NCI-H1694 treated with DMSO at 0.1 percent for 48 hours (cell line): ENCODE data around the gene FUNDC2.

Source experiments
- DNase-seq: peaks from one replicate; lab custom pipeline; 2025; lab: John Stamatoyannopoulos, UW

FUNDC2 gene

GRCh38 chrX:155023907-155024833 lies 2.5 kb upstream of the FUNDC2 start:
- no peak for DNase-seq

- no peak for DNase-seq
Observed at GRCh38 chrX:155026420-155026726, 271 bp upstream of the FUNDC2 start.

- DNase-seq: no peak
Observed at GRCh38 chrX:155027509-155028066, 944 bp downstream of the FUNDC2 start.

- no peak for DNase-seq
Observed at GRCh38 chrX:155028129-155028528, 1.5 kb downstream of the FUNDC2 start.

GRCh38 chrX:155028877-155029291 lies 2.2 kb downstream of the FUNDC2 start:
- DNase-seq: no peak

GRCh38 chrX:155031657-155032056 lies 5.0 kb downstream of the FUNDC2 start:
- no peak for DNase-seq

GRCh38 chrX:155035688-155036087 lies 9.0 kb downstream of the FUNDC2 start:
- DNase-seq: no peak

GRCh38 chrX:155046129-155046810 lies 19.6 kb downstream of the FUNDC2 start:
- no peak for DNase-seq

- DNase-seq: no peak
Observed at GRCh38 chrX:155046811-155047528, 20.3 kb downstream of the FUNDC2 start.

DNA sequence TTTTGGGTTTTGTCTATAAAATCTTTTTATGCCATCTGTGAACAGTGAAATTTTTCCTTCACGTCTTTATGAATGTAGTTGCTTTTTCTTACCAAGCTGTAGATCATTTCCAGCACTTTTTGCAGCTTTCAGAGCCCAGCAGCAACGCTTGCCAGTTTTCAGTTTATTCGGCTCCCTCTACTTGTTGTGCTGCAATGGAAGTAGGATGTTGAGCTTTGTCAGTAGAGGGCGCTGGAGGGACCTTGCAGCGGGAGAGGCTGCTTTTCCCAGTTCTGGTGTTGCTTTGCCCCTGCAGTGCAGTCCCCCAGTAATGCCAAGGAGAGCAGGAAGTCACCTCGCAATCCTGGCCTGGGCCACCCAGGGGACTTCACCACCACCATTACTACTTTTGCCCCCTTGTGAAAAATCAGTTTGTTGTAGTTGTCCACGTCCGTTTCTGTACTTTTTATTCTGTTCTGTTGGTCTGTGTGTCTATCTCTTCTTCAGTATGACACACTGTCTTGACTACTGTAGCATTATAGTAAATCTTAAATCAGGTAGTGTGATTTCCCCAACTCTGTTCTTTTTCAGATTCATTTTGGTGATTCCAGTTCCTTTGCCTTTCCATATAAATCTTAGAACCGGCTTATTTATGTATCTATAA lies 22.5 kb downstream of the FUNDC2 start:
- DNase-seq: peak; percentile 34

GRCh38 chrX:155052738-155053498 lies 26.3 kb downstream of the FUNDC2 start:
- DNase-seq: no peak

DNA sequence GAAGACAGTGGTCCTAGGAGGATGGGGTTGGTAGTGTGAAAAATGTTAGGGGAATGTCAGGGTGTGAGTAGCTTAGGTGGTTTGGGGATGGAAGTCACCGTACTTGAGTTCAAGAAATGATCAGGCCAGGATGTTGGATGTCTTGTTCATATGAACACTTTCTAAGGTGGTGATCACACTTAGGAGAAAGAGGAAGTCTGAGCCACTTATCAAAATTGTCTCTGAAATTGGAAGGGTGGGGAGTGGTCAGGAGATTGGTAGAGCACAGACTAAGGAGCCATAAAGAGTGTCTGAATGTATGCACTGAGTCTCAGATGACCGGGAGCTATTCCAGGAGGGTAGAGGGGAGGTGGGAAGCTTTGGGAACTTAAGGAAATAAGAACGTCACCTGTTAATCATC lies 27.0 kb downstream of the FUNDC2 start:
- no peak for DNase-seq

GRCh38 chrX:155054255-155054654 lies 27.6 kb downstream of the FUNDC2 start:
- DNase-seq: no peak

DNA sequence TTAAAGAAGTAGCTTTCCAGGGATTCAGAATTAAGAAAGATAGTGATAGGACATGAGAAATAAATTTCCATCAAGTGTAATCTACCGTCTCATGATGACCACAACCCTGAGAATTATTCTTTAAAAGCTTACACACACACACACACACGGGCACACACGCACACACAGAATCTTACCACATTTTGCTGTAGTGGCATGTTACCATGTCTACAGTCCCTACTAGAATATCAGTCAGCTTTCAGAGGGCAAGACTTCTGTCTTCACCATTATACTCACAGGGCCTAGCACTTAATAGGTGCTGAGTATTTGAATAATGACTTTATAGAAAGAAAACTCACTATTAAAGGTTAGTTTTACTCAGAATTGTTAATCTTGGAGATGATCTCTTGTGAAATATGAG lies 28.9 kb downstream of the FUNDC2 start:
- no peak for DNase-seq

- no peak for DNase-seq
Observed at GRCh38 chrX:155056471-155056870, 29.8 kb downstream of the FUNDC2 start.

DNA sequence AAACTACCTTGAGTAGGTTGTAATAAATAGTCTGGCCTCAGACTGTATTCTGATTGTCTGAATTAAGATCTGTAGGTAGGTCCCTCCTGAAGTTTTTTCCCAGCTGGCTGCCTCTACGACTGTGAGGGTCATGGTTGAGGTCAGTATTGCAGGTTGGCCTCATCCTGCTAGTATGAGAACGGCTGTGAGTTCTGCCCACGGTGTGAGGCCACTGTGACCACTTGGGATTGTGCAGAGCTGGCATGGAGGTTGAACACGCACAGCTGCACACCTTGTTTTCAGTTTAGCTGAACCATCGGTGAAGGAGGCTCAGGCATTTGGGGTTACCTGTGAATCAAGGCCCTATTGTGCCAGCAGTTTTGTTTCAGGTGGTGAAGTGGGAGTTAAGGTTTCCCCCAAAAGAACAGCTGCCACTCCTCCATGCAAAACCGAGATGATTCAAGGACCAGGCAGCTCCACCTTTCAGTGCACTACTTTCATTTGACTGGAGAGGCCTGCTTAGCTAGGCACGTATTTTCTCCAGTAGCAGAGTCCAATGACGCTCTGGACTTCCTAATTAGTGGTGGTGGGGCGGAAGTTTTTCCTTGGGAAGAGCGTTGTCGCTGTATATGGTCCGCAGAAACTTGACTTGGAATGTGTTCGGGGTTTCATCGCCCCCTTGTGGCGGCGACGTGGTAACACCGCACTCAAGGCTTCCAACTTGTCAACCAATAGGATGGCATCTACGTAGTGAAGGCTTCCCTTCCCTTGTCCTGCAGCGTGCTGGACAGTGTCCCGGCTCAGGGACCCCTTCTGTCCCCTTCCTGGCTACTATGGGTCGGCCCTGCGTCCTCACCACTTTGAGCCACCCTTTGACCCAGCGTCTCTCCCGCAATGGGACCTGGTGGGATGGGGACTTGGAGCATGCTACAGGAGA lies 30.5 kb downstream of the FUNDC2 start:
- peak; percentile 33 for DNase-seq

DNA sequence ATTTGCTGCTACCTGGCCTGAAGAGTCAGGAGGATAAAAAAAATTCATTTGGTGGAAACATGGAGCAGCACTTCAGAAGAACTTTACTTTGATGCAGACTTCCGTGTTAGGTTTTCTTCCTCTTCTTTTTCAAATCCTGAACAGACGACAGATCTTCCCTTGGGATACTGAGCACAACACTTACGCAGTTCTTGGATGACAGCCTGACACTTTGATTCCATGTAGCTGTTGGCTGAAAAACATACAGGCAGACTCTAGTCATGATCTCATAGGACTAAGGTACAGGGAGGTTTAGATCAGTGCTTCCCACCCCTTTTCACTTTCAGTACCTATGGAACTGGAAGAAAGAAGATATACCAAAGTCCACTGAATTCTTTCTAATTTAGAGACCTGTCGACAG lies 35.1 kb downstream of the FUNDC2 start:
- DNase-seq: no peak

GRCh38 chrX:155065035-155065734 lies 38.5 kb downstream of the FUNDC2 start:
- no peak for DNase-seq

DNA sequence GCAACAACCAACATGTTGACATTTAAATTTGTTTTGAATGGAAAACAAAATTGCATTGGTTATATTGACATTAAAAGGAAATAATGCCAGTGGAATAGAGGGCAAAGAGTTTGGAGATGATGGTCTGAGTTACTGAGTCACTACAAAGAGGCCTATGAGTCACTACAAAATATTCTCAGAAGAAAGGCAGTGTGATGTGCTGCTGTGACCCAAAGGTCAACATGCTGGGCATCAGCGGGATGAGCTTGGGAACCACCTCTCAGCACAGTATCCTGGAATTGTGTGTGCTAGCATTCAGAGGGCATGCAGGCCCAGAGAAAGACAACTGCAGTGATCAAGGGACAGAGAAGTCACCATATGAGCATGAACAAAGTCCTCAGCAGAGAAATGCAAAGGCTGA lies 41.5 kb downstream of the FUNDC2 start:
- no peak for DNase-seq

GRCh38 chrX:155069414-155069813 lies 42.8 kb downstream of the FUNDC2 start:
- no peak for DNase-seq
